Common myeloid progenitor, CD34-positive (primary cell): Measurements from ENCODE around the gene MTFR1L.

Experiments used
- CTCF ChIA-PET: fragments of 350-600 bp; sonication (Branson Sonifier 250); formaldehyde crosslinking; loops from one replicate; lab custom pipeline; 2021; ENCODE audit warnings: antibody characterized with exemption; lab: Charles Lee
- POLR2A ChIA-PET: fragments of 350-600 bp; sonication (Branson Sonifier 250); formaldehyde crosslinking; loops from one replicate; lab custom pipeline; 2021; ENCODE audit warnings: antibody characterized with exemption; lab: Charles Lee
- DNase-seq, 3 donors: peaks; one replicate each; pipeline versions ENCODE4 v3.0.0 to v3.0.0-alpha.2; 2013
- H3K27ac ChIP-seq, 2 experiments: 1 replicate in 1 of 2; 2 replicates in 1 of 2; pipeline ENCODE4 v1.7.0; 2013; ENCODE audit warnings: inconsistent platforms in 2 of 2, low read length in 2 of 2, mild to moderate bottlenecking in 2 of 2, low read depth in 1 of 2, moderate library complexity in 1 of 2; ENCODE audit not compliant: severe bottlenecking in 2 of 2, insufficient read depth in 1 of 2, poor library complexity in 1 of 2
- H3K27me3 ChIP-seq, 5 experiments: replicated peaks in 2 of 5; 1 replicate in 3 of 5; 2 replicates in 2 of 5; pipeline versions ENCODE4 v1.6.1 to v1.7.0; 2013; ENCODE audit warnings: low read length in 4 of 5, mild to moderate bottlenecking in 2 of 5, moderate library complexity in 2 of 5, inconsistent platforms in 1 of 5; ENCODE audit not compliant: insufficient read depth in 5 of 5, control insufficient read depth in 4 of 5
- H3K36me3 ChIP-seq, 4 experiments: 1 replicate in 2 of 4; 2 replicates in 2 of 4; pipeline versions ENCODE4 v1.6.1 to v1.7.0; 2013; ENCODE audit warnings: low read length in 3 of 4, control low read depth in 1 of 4, mild to moderate bottlenecking in 1 of 4; ENCODE audit not compliant: control insufficient read depth in 4 of 4, insufficient read depth in 4 of 4
- H3K4me1 ChIP-seq, 4 experiments: 1 replicate in 3 of 4; 2 replicates in 1 of 4; pipeline versions ENCODE4 v1.6.1 to v1.7.1; 2013; ENCODE audit warnings: low read length in 3 of 4, mild to moderate bottlenecking in 3 of 4, control low read depth in 1 of 4, inconsistent platforms in 1 of 4, moderate library complexity in 1 of 4; ENCODE audit not compliant: control insufficient read depth in 4 of 4, insufficient read depth in 4 of 4; ENCODE audit errors: control extremely low read depth in 1 of 4
- H3K4me3 ChIP-seq, 7 experiments: 1 replicate in 4 of 7; 2 replicates in 3 of 7; pipeline versions ENCODE4 v1.5.1 to v1.7.0; 2013; ENCODE audit warnings: mild to moderate bottlenecking in 7 of 7, low read length in 6 of 7, moderate library complexity in 6 of 7, inconsistent platforms in 2 of 7, low read depth in 2 of 7, control low read depth in 1 of 7; ENCODE audit not compliant: insufficient read depth in 4 of 7, control insufficient read depth in 1 of 7; ENCODE audit errors: extremely low read depth in 1 of 7
- H3K9me3 ChIP-seq, 5 experiments: 1 replicate in 4 of 5; 2 replicates in 1 of 5; pipeline versions ENCODE4 v1.6.1 to v1.7.1; 2013; ENCODE audit warnings: low read length in 4 of 5, mild to moderate bottlenecking in 2 of 5, inconsistent platforms in 1 of 5, low read depth in 1 of 5, moderate library complexity in 1 of 5; ENCODE audit not compliant: control insufficient read depth in 4 of 5, insufficient read depth in 2 of 5; ENCODE audit errors: control extremely low read depth in 1 of 5
- WGBS: methylation state at CpG from one replicate; pipeline ENCODE4 v1.1.5; 2013; ENCODE audit not compliant: insufficient coverage; 5-methylcytosine and 5-hydroxymethylcytosine counted together

The MTFR1L gene

GRCh38 chr1:25867210-25867991 lies 47.6 kb downstream of the MTFR1L start:
- 93% methylated on average over 9 of the region's 9 CpGs for WGBS
- Histone ChIP-seq H3K36me3 (peaks cover 0 to 42% (median 20%) of the 10 kb centered on the region in 4 experiments), H3K4me3 (no peak overlapping the region), H3K4me1 (peaks cover 0 to 33% (median 25%) of the 10 kb centered on the region in 4 experiments), H3K27me3 (no peaks in the 10 kb centered on the region), H3K9me3 (no peaks in the 10 kb centered on the region), H3K27ac (no peak overlapping the region)
- POLR2A ChIA-PET = no interaction called here
- DNase-seq = no peak
- CTCF ChIA-PET = interaction anchor here (1.3 kb wide), 1 partner anchor 21 kb away, joined by 3 read pairs; no protein-coding TSS in a partner anchor

- WGBS = 89% methylated on average over 6 of the region's 6 CpGs
- peak in 2 of 3 donors; percentile 12 to 14 for DNase-seq
- no peaks in the 10 kb centered on the region for H3K27me3 ChIP-seq
- POLR2A ChIA-PET = interaction anchor here (0.7 kb wide), 1 partner anchor 9 kb away, joined by 3 read pairs; no protein-coding TSS in a partner anchor
- peaks cover 0 to 47% (median 34%) of the 10 kb centered on the region in 4 experiments for H3K4me1 ChIP-seq
- peaks cover 0 to 23% (median 6%) of the 10 kb centered on the region in 4 experiments for H3K36me3 ChIP-seq
- H3K9me3 ChIP-seq = no peaks in the 10 kb centered on the region
- H3K27ac ChIP-seq = no peak overlapping the region
- CTCF ChIA-PET = interaction anchor here (0.8 to 2.2 kb wide), 3 partner anchors 25 to 31 kb away, joined by 3 to 8 read pairs (median 4); no protein-coding TSS in a partner anchor
- H3K4me3 ChIP-seq = no peak overlapping the region
Observed at GRCh38 chr1:25869909-25870606, 50.3 kb downstream of the MTFR1L start.

- H3K4me1 ChIP-seq = peaks cover 0 to 50% (median 37%) of the 10 kb centered on the region in 4 experiments
- no peak overlapping the region for H3K4me3 ChIP-seq
- CTCF ChIA-PET = interaction anchor here (0.8 to 2.2 kb wide), 4 partner anchors 24 to 35 kb away, joined by 3 to 8 read pairs (median 4); no protein-coding TSS in a partner anchor
- 100% methylated on average over 1 of the region's 1 CpG for WGBS
- POLR2A ChIA-PET = interaction anchor here (0.7 kb wide), 1 partner anchor 10 kb away, joined by 3 read pairs; no protein-coding TSS in a partner anchor
- no peaks in the 10 kb centered on the region for H3K27me3 ChIP-seq
- no peak for DNase-seq
- H3K36me3 ChIP-seq = peaks cover 0 to 21% (median 6%) of the 10 kb centered on the region in 4 experiments
- H3K27ac ChIP-seq = no peak overlapping the region
- H3K9me3 ChIP-seq = no peaks in the 10 kb centered on the region
Observed at GRCh38 chr1:25870614-25871013, 50.9 kb downstream of the MTFR1L start.

DNA sequence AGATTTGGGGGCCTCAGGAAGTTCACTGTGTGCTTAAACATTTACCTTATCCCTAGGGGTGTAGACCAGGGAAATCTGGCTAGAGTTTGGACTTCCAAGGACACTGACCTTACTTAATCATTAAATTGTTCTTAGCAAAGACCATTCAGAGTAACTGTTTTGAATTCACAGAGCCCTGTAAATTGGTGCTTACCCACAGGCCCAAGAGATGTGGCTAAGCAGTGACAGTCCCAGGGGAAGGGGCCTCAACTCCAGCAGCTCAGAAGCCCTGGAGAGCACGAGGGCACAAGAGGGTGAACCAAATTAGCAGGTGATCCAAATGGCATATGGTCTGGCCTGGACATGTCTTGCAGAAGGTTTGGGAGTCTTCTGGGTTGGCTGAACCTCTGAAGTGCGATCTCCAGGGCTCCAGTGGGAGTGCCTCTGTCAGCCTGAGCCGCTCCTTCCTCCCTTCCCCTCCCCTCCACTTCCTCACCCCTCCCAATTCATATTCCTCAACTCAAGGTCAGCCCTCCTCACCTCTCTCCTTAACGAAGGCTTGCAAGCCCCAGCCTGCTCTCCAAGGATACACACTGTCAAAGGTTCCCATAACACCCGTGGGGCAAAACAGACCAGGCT lies 51.4 kb downstream of the MTFR1L start:
- no peak overlapping the region for H3K4me3 ChIP-seq
- no peak overlapping the region for H3K27ac ChIP-seq
- H3K4me1 ChIP-seq = peaks cover 0 to 52% (median 43%) of the 10 kb centered on the region in 4 experiments
- WGBS = 17% methylated on average over 2 of the region's 5 CpGs
- H3K36me3 ChIP-seq = peaks cover 0 to 21% (median 6%) of the 10 kb centered on the region in 4 experiments
- no peak for DNase-seq
- H3K9me3 ChIP-seq = no peaks in the 10 kb centered on the region
- POLR2A ChIA-PET = interaction anchor here (0.7 kb wide), 1 partner anchor 10 kb away, joined by 3 read pairs; no protein-coding TSS in a partner anchor
- CTCF ChIA-PET = interaction anchor here (0.8 to 1.0 kb wide), 4 partner anchors 23 to 56 kb away, joined by 3 to 4 read pairs (median 3); no protein-coding TSS in a partner anchor
- H3K27me3 ChIP-seq = no peaks in the 10 kb centered on the region

- peaks cover 0 to 53% (median 44%) of the 10 kb centered on the region in 4 experiments for H3K4me1 ChIP-seq
- peaks cover 0 to 21% (median 6%) of the 10 kb centered on the region in 4 experiments for H3K36me3 ChIP-seq
- 88% methylated on average over 7 of the region's 9 CpGs for WGBS
- no peak for DNase-seq
- no peaks in the 10 kb centered on the region for H3K27me3 ChIP-seq
- CTCF ChIA-PET = interaction anchor here (0.7 to 1.0 kb wide), 2 partner anchors 55 to 1285 kb away, joined by 3 read pairs; no protein-coding TSS in a partner anchor
- no peak overlapping the region for H3K4me3 ChIP-seq
- no peak overlapping the region for H3K27ac ChIP-seq
- H3K9me3 ChIP-seq = no peaks in the 10 kb centered on the region
- POLR2A ChIA-PET = no interaction called here
Observed at GRCh38 chr1:25871704-25872494, 52.1 kb downstream of the MTFR1L start.

- ChIA-PET POLR2A (no interaction called here), CTCF (interaction anchor here (0.7 kb wide), 1 partner anchor 1286 kb away, joined by 3 read pairs; no protein-coding TSS in a partner anchor)
- no peak overlapping the region for H3K27ac ChIP-seq
- H3K27me3 ChIP-seq = no peaks in the 10 kb centered on the region
- DNase-seq = peak in 2 of 3 donors; percentile 44 to 53
- H3K36me3 ChIP-seq = peaks cover 0 to 21% (median 6%) of the 10 kb centered on the region in 4 experiments
- peak overlapping the region in 1 of 7 experiments; percentile 48 for H3K4me3 ChIP-seq
- H3K9me3 ChIP-seq = no peaks in the 10 kb centered on the region
- 0% methylated on average over 1 of the region's 2 CpGs for WGBS
- peaks cover 0 to 53% (median 44%) of the 10 kb centered on the region in 4 experiments for H3K4me1 ChIP-seq
Observed at GRCh38 chr1:25872713-25873112, 53.0 kb downstream of the MTFR1L start.
